Body of pancreas (tissue), 4 donors: ENCODE results near the gene HEATR5B.

Experiments
- CTCF ChIP-seq, 7 experiments: fragments of 450-650 bp in 4 of 7; fragments of 200-600 bp in 3 of 7; sonication (generic) in 3 of 7; IDR thresholded peaks; one replicate each; pipeline ENCODE4 v1.5.1; 2016 to 2019; ENCODE audit warnings: antibody characterized with exemption in 7 of 7
- POLR2A ChIP-seq, 3 donors: fragments of 450-650 bp; IDR thresholded peaks; one replicate each; pipeline ENCODE4 v1.6.1; 2016; ENCODE audit warnings: antibody characterized with exemption in 3 of 3, mild to moderate bottlenecking in 2 of 3

- TF ChIP-seq CTCF (IDR thresholded peaks at IDR 0.05), result no peak
- no peak for TF ChIP-seq POLR2A (IDR thresholded peaks at IDR 0.05)
These were observed 132.6 kb downstream of the HEATR5B start for GRCh38 chr2:36951574-36951973.
